ENCODE data around the gene ENPEP.

GRCh38 chr4:110514889-110515479 lies 39.0 kb downstream of the ENPEP start:
- no peak for TF ChIP-seq POLR2A (IDR thresholded peaks at IDR 0.05)
- peak; percentile 53 to 82 (median 68) for TF ChIP-seq CTCF (IDR thresholded peaks at IDR 0.05)

Data from heart left ventricle (tissue), 13 donors.